Measurements from ENCODE around the gene KDM4B. TPM values are rescaled to one million over a fixed set of nuclear protein-coding genes. Genes with fewer than 3 reads are reported as not detected.
A peak's percentile ranks its signal among the peaks of the same experiment; 100 is the strongest.

The KDM4B gene
- total and polyA plus RNA-seq, 4 experiments from 2014 or later: 3.2 to 50.4 (median 29.9) TPM

DNA sequence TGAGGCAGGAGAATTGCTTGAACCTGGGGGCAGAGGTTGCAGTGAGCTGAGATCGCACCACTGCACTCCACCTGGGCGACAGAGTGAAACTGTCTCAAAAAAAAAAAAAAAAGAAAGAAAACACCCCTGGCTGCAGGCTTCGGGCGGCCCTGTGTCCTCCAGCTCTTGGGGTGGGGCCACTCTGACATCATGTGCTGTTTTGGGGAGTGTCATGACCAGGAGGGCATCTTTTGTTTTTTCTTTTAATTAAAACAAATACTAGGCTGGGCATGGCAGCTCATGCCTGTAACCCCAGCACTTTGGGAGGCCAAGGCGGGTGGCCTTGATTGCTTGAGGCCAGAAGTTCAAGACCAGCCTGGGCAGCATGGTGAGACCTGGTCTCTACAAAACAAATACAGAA is 52.1 kb downstream of the KDM4B start:
- Histone ChIP-seq H3K4me1 (ENCODE audit: insufficient read depth, low read length) (no peaks in the 10 kb centered on the region), H3K27me3 (ENCODE audit: insufficient read depth, low read length) (no peaks in the 10 kb centered on the region), H3K36me3 (ENCODE audit: insufficient read depth, low read length) (peaks cover 14% of the 10 kb centered on the region), H3K27ac (ENCODE audit: low read depth, low read length) (no peak overlapping the region), H3K9me3 (ENCODE audit: control insufficient read depth in 1 of 2, low read length in 2 of 2) (no peaks in the 10 kb centered on the region), H3K4me3 (ENCODE audit: low read length in 2 of 2) (no peak overlapping the region)
- no peak overlapping the region for H3K4me3 Mint-ChIP-seq
- no peak for DNase-seq
- intact Hi-C loops (cut with micrococcal nuclease): no loop called here
- H3K9me3 Mint-ChIP-seq: no peaks in the 10 kb centered on the region
- peak overlapping the region in 1 of 7 donors; percentile 25 for H3K27ac Mint-ChIP-seq
- H3K27me3 Mint-ChIP-seq: no peaks in the 10 kb centered on the region
- POLR2A ChIA-PET (ENCODE audit: partially characterized antibody): interaction anchor here (0.6 kb wide), 1 partner anchor 233 kb away, joined by 4 read pairs; no protein-coding TSS in a partner anchor
- H3K36me3 Mint-ChIP-seq: peaks cover 0 to 6% of the 10 kb centered on the region in 2 donors
- CTCF ChIA-PET (ENCODE audit: partially characterized antibody): interaction anchor here (0.6 kb wide), 1 partner anchor 180 kb away, joined by 4 read pairs; no protein-coding TSS in a partner anchor
- H3K4me1 Mint-ChIP-seq: peaks cover 1 to 19% (median 4%) of the 10 kb centered on the region in 4 donors

DNA sequence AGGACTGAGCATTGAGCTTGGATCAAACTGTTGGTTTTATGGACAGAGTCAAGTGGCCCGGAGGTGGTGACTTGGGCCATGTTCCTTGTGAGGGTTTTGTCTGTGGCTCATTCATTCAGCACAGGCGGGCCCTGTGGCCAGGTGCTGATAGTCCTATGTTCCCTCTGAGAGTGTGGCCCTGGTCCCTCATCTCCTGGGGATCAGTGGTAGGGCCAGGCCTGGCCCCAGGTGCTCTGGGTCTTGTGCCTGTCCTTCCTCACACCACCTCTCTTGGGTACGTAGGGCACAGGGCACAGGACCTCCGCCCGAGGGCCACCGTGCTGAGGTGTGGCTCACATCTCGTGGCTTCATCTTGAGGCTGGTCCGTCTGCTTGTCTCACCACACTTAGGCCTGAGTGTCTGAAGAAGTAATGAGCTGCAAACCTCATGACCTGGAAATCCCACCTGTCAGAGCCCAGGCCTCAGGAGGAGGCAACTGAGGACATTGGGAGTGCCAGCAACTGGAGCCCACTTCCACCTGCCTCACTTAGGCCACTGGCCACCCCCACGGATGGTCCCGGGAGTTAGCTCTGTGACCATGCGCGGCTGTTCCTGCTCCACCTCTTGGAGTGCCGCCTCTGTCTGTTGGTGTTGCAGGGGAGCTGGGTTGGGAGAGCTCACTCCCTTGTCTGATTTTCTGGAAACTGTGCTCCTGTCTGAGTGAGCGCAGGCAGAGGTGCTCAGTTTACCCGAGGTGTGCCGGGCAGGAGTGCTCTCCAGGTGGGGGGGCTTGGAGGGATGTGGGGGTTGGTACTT is 53.4 kb downstream of the KDM4B start:
- H3K4me1 ChIP-seq (ENCODE audit: insufficient read depth, low read length): no peaks in the 10 kb centered on the region
- POLR2A ChIA-PET (ENCODE audit: partially characterized antibody): no interaction called here
- no peaks in the 10 kb centered on the region for H3K27me3 Mint-ChIP-seq
- no peak overlapping the region for H3K4me3 ChIP-seq (ENCODE audit: low read length in 2 of 2)
- no peaks in the 10 kb centered on the region for H3K9me3 ChIP-seq (ENCODE audit: control insufficient read depth in 1 of 2, low read length in 2 of 2)
- H3K4me3 Mint-ChIP-seq: no peak overlapping the region
- no peak overlapping the region for H3K27ac Mint-ChIP-seq
- peaks cover 0 to 2% of the 10 kb centered on the region in 2 donors for H3K36me3 Mint-ChIP-seq
- H3K4me1 Mint-ChIP-seq: peaks cover 1 to 15% (median 5%) of the 10 kb centered on the region in 4 donors
- DNase-seq: no peak
- no peaks in the 10 kb centered on the region for H3K27me3 ChIP-seq (ENCODE audit: insufficient read depth, low read length)
- CTCF ChIA-PET (ENCODE audit: partially characterized antibody): no interaction called here
- H3K9me3 Mint-ChIP-seq: no peaks in the 10 kb centered on the region
- H3K27ac ChIP-seq (ENCODE audit: low read depth, low read length): no peak overlapping the region
- intact Hi-C loops (cut with micrococcal nuclease): no loop called here
- peaks cover 11% of the 10 kb centered on the region for H3K36me3 ChIP-seq (ENCODE audit: insufficient read depth, low read length)

DNA sequence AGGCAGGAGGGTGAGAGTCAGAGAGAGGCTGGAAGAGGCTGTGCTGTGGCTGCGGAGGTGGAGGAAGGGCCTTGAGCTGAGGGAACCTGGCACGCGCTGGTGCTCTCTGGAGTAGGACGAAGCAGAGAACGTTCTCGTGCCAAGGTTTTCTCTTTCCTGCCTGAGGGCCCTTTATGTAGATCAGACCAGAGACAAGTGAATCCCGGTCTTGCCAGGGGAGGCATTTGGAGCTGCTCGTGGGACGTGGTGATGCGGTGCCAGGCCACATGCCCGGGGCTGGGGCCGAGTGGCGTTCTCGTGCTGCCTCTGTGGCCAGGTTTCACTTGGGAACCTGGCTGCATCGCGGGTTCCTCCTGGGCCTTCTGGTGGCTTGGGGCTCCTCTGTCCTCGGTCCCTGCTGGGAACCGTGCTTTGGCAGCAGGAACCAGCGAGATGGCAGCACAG is 54.2 kb downstream of the KDM4B start:
- no peak for DNase-seq
- Mint-ChIP-seq H3K27me3 (no peaks in the 10 kb centered on the region), H3K36me3 (peaks cover 0 to 2% of the 10 kb centered on the region in 2 donors), H3K27ac (peak overlapping the region in 2 of 7 donors; percentile 60 to 68), H3K4me3 (no peak overlapping the region), H3K4me1 (peaks cover 1 to 15% (median 5%) of the 10 kb centered on the region in 4 donors), H3K9me3 (no peaks in the 10 kb centered on the region)
- Histone ChIP-seq H3K27me3 (ENCODE audit: insufficient read depth, low read length) (no peaks in the 10 kb centered on the region), H3K4me1 (ENCODE audit: insufficient read depth, low read length) (no peaks in the 10 kb centered on the region), H3K36me3 (ENCODE audit: insufficient read depth, low read length) (peaks cover 8% of the 10 kb centered on the region), H3K9me3 (ENCODE audit: control insufficient read depth in 1 of 2, low read length in 2 of 2) (no peaks in the 10 kb centered on the region), H3K4me3 (ENCODE audit: low read length in 2 of 2) (no peak overlapping the region), H3K27ac (ENCODE audit: low read depth, low read length) (no peak overlapping the region)
- ChIA-PET CTCF (ENCODE audit: partially characterized antibody) (no interaction called here), POLR2A (ENCODE audit: partially characterized antibody) (no interaction called here)
- intact Hi-C loops (cut with micrococcal nuclease): no loop called here

DNA sequence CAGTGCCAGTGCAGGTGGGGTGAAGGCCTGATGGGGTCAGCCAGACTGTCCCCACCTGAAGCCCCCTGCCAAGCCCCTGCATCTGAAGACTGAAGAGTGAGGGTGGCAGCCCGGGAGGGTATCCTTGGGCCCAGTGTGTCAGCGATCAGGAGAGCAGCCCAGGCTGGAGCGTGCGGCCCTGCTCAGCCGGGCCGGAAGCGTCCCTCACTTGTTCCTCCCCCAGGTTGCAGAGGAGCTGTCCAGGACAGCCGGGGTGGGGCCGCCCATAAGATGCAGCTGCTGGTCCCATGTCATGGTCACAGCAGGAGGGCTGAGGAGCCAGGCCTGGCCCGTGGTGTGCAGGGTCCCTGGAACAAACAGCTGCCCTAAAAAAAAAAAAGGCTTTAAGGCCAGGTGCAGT is 55.4 kb downstream of the KDM4B start:
- intact Hi-C loops (cut with micrococcal nuclease): no loop called here
- H3K4me1 ChIP-seq (ENCODE audit: insufficient read depth, low read length): no peaks in the 10 kb centered on the region

DNA sequence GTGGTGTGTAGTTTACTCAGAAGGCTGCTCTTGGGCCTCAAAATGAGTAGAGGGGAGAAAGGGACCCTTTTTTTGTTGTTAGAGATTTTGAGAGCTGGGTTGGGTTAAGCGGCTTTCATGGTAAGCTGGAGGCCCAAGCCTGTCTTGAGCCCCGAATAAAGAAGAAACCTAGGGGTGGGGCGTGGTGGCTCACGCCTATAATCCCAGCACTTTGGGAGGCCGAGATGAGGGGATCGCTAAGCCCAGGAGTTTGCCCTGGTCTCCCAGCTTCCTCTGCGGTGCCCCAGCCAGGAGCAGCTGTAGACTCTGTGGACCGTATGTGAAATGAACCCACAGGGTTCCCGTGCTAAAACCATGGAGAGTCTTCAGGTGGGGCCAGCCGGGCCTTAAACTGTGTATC is 56.1 kb downstream of the KDM4B start:
- H3K27me3 Mint-ChIP-seq: no peaks in the 10 kb centered on the region
- no peak overlapping the region for H3K27ac ChIP-seq (ENCODE audit: low read depth, low read length)
- no peaks in the 10 kb centered on the region for H3K4me1 ChIP-seq (ENCODE audit: insufficient read depth, low read length)
- DNase-seq: no peak
- peaks cover 5 to 29% (median 9%) of the 10 kb centered on the region in 4 donors for H3K4me1 Mint-ChIP-seq
- no peaks in the 10 kb centered on the region for H3K36me3 ChIP-seq (ENCODE audit: insufficient read depth, low read length)
- no peaks in the 10 kb centered on the region for H3K9me3 Mint-ChIP-seq
- POLR2A ChIA-PET (ENCODE audit: partially characterized antibody): no interaction called here
- intact Hi-C loops (cut with micrococcal nuclease): no loop called here
- no peaks in the 10 kb centered on the region for H3K27me3 ChIP-seq (ENCODE audit: insufficient read depth, low read length)
- peak overlapping the region in 1 of 7 donors; percentile 46 for H3K27ac Mint-ChIP-seq
- peaks cover 0 to 2% of the 10 kb centered on the region in 2 donors for H3K36me3 Mint-ChIP-seq
- CTCF ChIA-PET (ENCODE audit: partially characterized antibody): interaction anchor here (1.0 to 1.8 kb wide), 5 partner anchors 8 to 215 kb away, joined by 3 to 7 read pairs (median 4); no protein-coding TSS in a partner anchor
- no peak overlapping the region for H3K4me3 ChIP-seq (ENCODE audit: low read length in 2 of 2)
- H3K4me3 Mint-ChIP-seq: no peak overlapping the region
- no peaks in the 10 kb centered on the region for H3K9me3 ChIP-seq (ENCODE audit: control insufficient read depth in 1 of 2, low read length in 2 of 2)

More for the DNA sequence above, 55.4 kb downstream of the KDM4B start:
- Mint-ChIP-seq H3K27me3 (no peaks in the 10 kb centered on the region), H3K36me3 (peaks cover 0 to 2% of the 10 kb centered on the region in 2 donors), H3K27ac (no peak overlapping the region), H3K4me3 (no peak overlapping the region), H3K9me3 (no peaks in the 10 kb centered on the region), H3K4me1 (peaks cover 5 to 25% (median 8%) of the 10 kb centered on the region in 4 donors)
- H3K36me3 ChIP-seq (ENCODE audit: insufficient read depth, low read length): no peaks in the 10 kb centered on the region
- H3K9me3 ChIP-seq (ENCODE audit: control insufficient read depth in 1 of 2, low read length in 2 of 2): no peaks in the 10 kb centered on the region
- no peak overlapping the region for H3K4me3 ChIP-seq (ENCODE audit: low read length in 2 of 2)
- no peak overlapping the region for H3K27ac ChIP-seq (ENCODE audit: low read depth, low read length)
- CTCF ChIA-PET (ENCODE audit: partially characterized antibody): interaction anchor here (1.0 to 1.8 kb wide), 4 partner anchors 9 to 214 kb away, joined by 3 to 7 read pairs (median 4); no protein-coding TSS in a partner anchor
- no peak for DNase-seq
- no peaks in the 10 kb centered on the region for H3K27me3 ChIP-seq (ENCODE audit: insufficient read depth, low read length)
- POLR2A ChIA-PET (ENCODE audit: partially characterized antibody): no interaction called here

DNA sequence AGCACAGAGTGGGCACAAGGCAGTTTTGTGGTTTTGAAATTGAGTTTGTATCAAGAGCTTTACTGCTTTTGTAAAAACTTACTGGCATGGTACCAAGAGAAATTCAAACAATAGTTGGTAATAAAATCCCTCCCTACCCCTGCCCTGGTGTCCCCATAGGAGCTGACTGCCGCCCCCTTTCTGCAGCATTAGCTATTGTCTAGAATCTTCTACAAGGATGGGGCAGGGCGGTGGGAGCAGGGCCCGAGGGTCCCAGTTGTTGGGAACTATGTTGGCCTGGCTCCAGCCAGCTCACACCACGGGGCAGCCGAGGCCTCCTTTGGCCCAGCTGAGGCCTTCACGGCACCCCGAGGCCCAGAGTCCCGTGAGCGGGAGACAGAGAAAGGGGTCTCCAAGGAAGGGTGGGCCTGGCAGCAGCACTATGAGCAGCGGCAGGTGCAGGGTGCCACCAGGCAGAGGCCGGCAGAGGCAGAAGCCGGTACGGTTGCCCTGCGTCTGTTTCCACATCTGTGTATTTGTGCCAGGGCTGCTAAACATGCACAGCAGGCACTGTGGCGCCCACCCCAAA is 57.9 kb downstream of the KDM4B start:
- DNase-seq: no peak
- Histone ChIP-seq H3K4me3 (ENCODE audit: low read length in 2 of 2) (no peak overlapping the region), H3K36me3 (ENCODE audit: insufficient read depth, low read length) (no peaks in the 10 kb centered on the region), H3K9me3 (ENCODE audit: control insufficient read depth in 1 of 2, low read length in 2 of 2) (no peaks in the 10 kb centered on the region), H3K27me3 (ENCODE audit: insufficient read depth, low read length) (no peaks in the 10 kb centered on the region), H3K27ac (ENCODE audit: low read depth, low read length) (no peak overlapping the region), H3K4me1 (ENCODE audit: insufficient read depth, low read length) (peaks cover 5% of the 10 kb centered on the region)
- Mint-ChIP-seq H3K36me3 (peaks cover 0 to 3% of the 10 kb centered on the region in 2 donors), H3K9me3 (no peaks in the 10 kb centered on the region), H3K4me3 (no peak overlapping the region), H3K27me3 (no peaks in the 10 kb centered on the region), H3K27ac (no peak overlapping the region), H3K4me1 (peaks cover 5 to 31% (median 9%) of the 10 kb centered on the region in 4 donors)
- CTCF ChIA-PET (ENCODE audit: partially characterized antibody): interaction anchor here (1.7 to 2.1 kb wide), 3 partner anchors 25 to 217 kb away, joined by 6 to 9 read pairs (median 8); no protein-coding TSS in a partner anchor
- intact Hi-C loops (cut with micrococcal nuclease): no loop called here
- POLR2A ChIA-PET (ENCODE audit: partially characterized antibody): no interaction called here

DNA sequence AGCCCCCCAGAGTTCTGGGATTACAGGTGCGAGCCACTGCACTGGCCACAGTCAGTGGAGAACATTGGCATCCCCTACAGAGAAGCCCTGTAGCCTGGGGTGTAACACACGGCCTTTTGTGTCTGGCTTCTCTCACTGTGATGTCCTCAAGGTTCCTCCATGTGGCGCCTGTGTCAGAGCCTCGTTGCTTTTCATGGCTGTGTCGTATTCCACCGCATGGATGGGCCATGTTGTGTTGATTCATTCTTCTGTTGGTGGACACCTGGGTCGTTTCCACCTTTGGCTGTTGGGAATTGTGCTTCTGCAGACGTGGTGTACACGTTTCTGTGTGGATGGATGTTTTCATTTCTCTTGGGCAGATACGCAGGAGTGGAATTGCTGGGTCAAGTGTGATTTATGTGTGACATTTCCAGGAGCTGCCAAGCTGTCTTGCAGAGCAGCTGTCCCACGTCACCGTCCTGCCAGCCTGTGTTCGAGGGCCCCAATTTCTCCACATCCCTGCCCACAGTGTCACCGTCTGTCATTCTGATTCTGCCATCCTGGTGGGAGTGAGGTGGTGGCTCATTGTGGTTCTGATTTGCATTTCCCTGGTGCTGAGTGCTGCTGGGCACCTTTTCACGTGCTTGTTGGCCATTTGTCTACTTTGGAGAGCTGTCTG is 59.4 kb downstream of the KDM4B start:
- CTCF ChIA-PET (ENCODE audit: partially characterized antibody): interaction anchor here (0.7 to 6.0 kb wide), 6 partner anchors 11 to 219 kb away, joined by 3 to 89 read pairs (median 6); partner anchors contain the start of gene PLIN3
- peak overlapping the region in 4 of 7 donors; percentile 25 to 60 (median 38) for H3K27ac Mint-ChIP-seq
- intact Hi-C loops (cut with micrococcal nuclease): no loop called here
- peaks cover 0 to 3% of the 10 kb centered on the region in 2 donors for H3K36me3 Mint-ChIP-seq
- Histone ChIP-seq H3K9me3 (ENCODE audit: control insufficient read depth in 1 of 2, low read length in 2 of 2) (no peaks in the 10 kb centered on the region), H3K27me3 (ENCODE audit: insufficient read depth, low read length) (no peaks in the 10 kb centered on the region), H3K27ac (ENCODE audit: low read depth, low read length) (no peak overlapping the region), H3K4me1 (ENCODE audit: insufficient read depth, low read length) (peaks cover 7% of the 10 kb centered on the region), H3K36me3 (ENCODE audit: insufficient read depth, low read length) (peaks cover 5% of the 10 kb centered on the region), H3K4me3 (ENCODE audit: low read length in 2 of 2) (no peak overlapping the region)
- peaks cover 0 to 17% (median 9%) of the 10 kb centered on the region in 4 donors for H3K4me1 Mint-ChIP-seq
- no peaks in the 10 kb centered on the region for H3K9me3 Mint-ChIP-seq
- POLR2A ChIA-PET (ENCODE audit: partially characterized antibody): no interaction called here
- no peaks in the 10 kb centered on the region for H3K27me3 Mint-ChIP-seq
- H3K4me3 Mint-ChIP-seq: no peak overlapping the region
- DNase-seq: no peak

All from CD4-positive, alpha-beta memory T cell (primary cell).